ENCODE results near the gene GLI3. TPM values are rescaled to one million over a fixed set of nuclear protein-coding genes. Genes with fewer than 3 reads are reported as not detected.

The GLI3 gene
- total and polyA plus RNA-seq, 2 of the 4 experiments (the other 2 are of a cell fraction), result 1.3 to 3.9 TPM

GRCh38 chr7:42083284-42083683 lies 153.7 kb downstream of the GLI3 start:
- Histone ChIP-seq H3K18ac (ENCODE audit: low read depth, low read length) (no peak overlapping the region), H3K79me1 (ENCODE audit: low read depth in 1 of 2, low read length in 2 of 2) (peaks cover 0 to 22% of the 10 kb centered on the region in 2 experiments; a peak in 3 of 4 replicates), H4K20me1 (ENCODE audit: insufficient read depth, low read length) (0 out of 2 replicates have a peak, but pooled peaks cover 5% of the 10 kb centered on the region), H2AFZ (replicated peaks; ENCODE audit: low read length, poor library complexity) (no peak overlapping the region), H4K5ac (ENCODE audit: low read depth, low read length) (no peak overlapping the region), H3K14ac (replicated peaks; ENCODE audit: low read depth, low read length) (no peak overlapping the region), H3K23ac (ENCODE audit: low read depth, low read length) (no peak overlapping the region), H4K8ac (ENCODE audit: low read depth in 2 of 2, low read length in 2 of 2) (no peak overlapping the region), H2AK9ac (replicated peaks; ENCODE audit: low read depth, low read length, poor library complexity) (no peak overlapping the region), H3K27me3 (ENCODE audit: control insufficient read depth, insufficient read depth, low read length) (no peaks in the 10 kb centered on the region), H3K4me2 (ENCODE audit: low read depth, low read length) (no peak overlapping the region), H3K9me1 (ENCODE audit: insufficient read depth, low read length) (peaks cover 12% of the 10 kb centered on the region; the same call in 1 of the 2 replicates), H2BK20ac (ENCODE audit: low read depth, low read length) (no peak overlapping the region), H2BK120ac (ENCODE audit: low read depth, low read length) (no peak overlapping the region), H3K27ac (ENCODE audit: insufficient read depth, low read length) (no peak overlapping the region), H3K4me3 (ENCODE audit: insufficient read depth, low read depth, low read length) (no peak overlapping the region), H3K4me1 (ENCODE audit: control insufficient read depth, insufficient read depth, low read length) (peaks cover 11% of the 10 kb centered on the region), H2BK5ac (ENCODE audit: low read depth, low read length, poor library complexity, severe bottlenecking) (no peak overlapping the region), H4K91ac (ENCODE audit: insufficient read depth, low read depth, low read length) (no peak overlapping the region), H3K36me3 (ENCODE audit: control insufficient read depth, insufficient read depth, low read length) (no peaks in the 10 kb centered on the region), H3K9ac (ENCODE audit: low read depth, low read length) (no peak overlapping the region), H3K9me3 (ENCODE audit: control insufficient read depth, insufficient read depth, low read length) (no peaks in the 10 kb centered on the region), H3K56ac (ENCODE audit: extremely low read depth, insufficient read depth, low read length) (no peak overlapping the region), H3K4ac (ENCODE audit: low read depth, low read length) (no peak overlapping the region), H2BK15ac (ENCODE audit: low read depth, low read length) (no peak overlapping the region), H2AK5ac (ENCODE audit: low read depth, low read length) (no peak overlapping the region)
- no TSS peak for BruUV-seq (replicated peaks)
- DNase-seq (no peak), ATAC-seq (ENCODE audit: low read depth) (no peak)
- intact Hi-C loops (cut with micrococcal nuclease), result no loop called here
- CTCF ChIA-PET, result no interaction called here
- POLR2A ChIA-PET (ENCODE audit: unreplicated experiment), result no interaction called here
- TF ChIP-seq MAFK (IDR thresholded peaks at IDR 0.05; ENCODE audit: low read depth, low read length), result no peak
- no peak for TF ChIP-seq FOS (IDR thresholded peaks at IDR 0.05; ENCODE audit: low read depth, low read length)
- no peak for TF ChIP-seq RAD21 (IDR thresholded peaks at IDR 0.05; ENCODE audit: low read length)
- in situ Hi-C loops (cut with MboI; ENCODE audit: low sequenced_read_pairs), result no loop called here
- dilution Hi-C loops (cut with HindIII; ENCODE audit: low sequenced_read_pairs, unreplicated experiment), result no loop called here
- WGBS, 2 experiments (ENCODE audit: extremely low coverage in 2 of 2, insufficient read length in 1 of 2), result no CpG with 5 or more reads among the region's 1 CpG

All from IMR-90 (cell line).